Measurements from ENCODE around the gene NR1H2. TPM values are rescaled to one million over a fixed set of nuclear protein-coding genes. Genes with fewer than 3 reads are reported as not detected.

Gene NR1H2
- polyA plus RNA-seq, 1 experiment: 23.7 TPM

DNA sequence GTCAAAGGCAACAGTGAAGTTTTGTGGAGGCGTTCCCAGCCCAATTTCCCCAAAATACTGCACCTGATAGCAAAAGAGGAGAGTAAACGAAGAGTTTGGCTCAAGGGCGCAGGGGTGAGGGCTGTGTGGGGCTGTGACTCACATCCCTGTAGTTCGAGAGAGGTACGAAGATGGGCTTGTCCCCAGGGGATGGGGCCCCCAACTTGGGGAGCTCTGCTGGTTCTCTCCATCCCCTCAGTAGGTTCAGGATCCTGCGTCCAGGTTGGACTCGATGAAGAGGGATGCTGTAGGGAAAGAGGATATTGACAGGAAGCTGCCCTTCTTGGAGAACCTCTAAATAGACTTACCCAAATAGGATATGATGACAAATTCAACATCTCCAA is 14.2 kb upstream of the NR1H2 start:
- Histone ChIP-seq H3K4me3 (ENCODE audit: low read depth, low read length) (no peak overlapping the region), H3K27ac (ENCODE audit: low read depth, low read length) (no peak overlapping the region), H3K27me3 (ENCODE audit: control insufficient read depth, insufficient read depth, low read length) (no peaks in the 10 kb centered on the region), H3K9me3 (ENCODE audit: control insufficient read depth, insufficient read depth, low read length) (peaks cover 9% of the 10 kb centered on the region)
- ChIA-PET POLR2A (no interaction called here), CTCF (interaction anchor here (0.9 to 1.4 kb wide), 3 partner anchors 53 to 195 kb away, joined by 3 to 4 read pairs (median 3); no protein-coding TSS in a partner anchor)
- DNase-seq (ENCODE audit: low read depth, low spot score): no peak
- TF ChIP-seq, protein P1, sequence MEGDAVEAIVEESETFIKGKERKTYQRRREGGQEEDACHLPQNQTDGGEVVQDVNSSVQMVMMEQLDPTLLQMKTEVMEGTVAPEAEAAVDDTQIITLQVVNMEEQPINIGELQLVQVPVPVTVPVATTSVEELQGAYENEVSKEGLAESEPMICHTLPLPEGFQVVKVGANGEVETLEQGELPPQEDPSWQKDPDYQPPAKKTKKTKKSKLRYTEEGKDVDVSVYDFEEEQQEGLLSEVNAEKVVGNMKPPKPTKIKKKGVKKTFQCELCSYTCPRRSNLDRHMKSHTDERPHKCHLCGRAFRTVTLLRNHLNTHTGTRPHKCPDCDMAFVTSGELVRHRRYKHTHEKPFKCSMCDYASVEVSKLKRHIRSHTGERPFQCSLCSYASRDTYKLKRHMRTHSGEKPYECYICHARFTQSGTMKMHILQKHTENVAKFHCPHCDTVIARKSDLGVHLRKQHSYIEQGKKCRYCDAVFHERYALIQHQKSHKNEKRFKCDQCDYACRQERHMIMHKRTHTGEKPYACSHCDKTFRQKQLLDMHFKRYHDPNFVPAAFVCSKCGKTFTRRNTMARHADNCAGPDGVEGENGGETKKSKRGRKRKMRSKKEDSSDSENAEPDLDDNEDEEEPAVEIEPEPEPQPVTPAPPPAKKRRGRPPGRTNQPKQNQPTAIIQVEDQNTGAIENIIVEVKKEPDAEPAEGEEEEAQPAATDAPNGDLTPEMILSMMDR (IDR thresholded peaks at IDR 0.05; ENCODE audit: low read depth, low read length): no peak

DNA sequence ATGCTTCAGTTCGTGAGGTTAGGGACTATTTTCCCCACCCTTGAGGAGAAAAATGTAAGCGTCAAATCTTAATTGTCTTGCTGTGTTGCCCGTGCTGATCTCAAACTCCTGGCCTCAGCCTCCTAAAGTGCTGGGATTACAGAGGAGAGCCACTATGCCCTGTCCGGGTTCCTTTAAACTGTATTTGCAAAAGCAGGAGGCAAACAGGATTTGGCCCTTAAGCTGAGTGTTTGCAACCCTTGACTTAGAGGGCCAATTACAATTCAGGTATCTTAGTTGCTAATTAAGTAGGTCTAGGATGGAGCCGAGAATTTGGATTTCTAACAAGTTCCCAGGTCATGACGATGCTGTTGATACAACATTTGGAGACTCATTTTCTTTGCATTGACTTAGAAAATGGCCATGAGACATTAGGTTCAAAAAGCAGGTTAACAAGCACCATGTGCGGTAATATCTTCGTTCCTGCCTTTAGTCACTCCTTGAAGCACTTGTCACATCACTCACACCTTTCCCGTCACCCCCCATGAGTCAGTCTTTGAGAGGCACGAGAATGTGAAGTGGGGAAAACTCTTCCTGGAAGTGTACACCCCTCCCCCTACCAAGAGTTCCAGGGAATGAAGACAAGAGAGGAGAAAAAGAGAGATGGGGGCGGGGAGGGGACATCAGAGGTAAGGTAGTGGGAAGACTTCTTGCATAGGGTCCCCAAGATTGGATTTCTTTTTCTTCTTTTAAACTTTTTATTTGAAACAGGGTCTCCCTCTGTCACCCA is 13.4 kb upstream of the NR1H2 start:
- H3K9me3 ChIP-seq (ENCODE audit: control insufficient read depth, insufficient read depth, low read length): peaks cover 3% of the 10 kb centered on the region
- H3K27ac ChIP-seq (ENCODE audit: low read depth, low read length): no peak overlapping the region
- no peaks in the 10 kb centered on the region for H3K27me3 ChIP-seq (ENCODE audit: control insufficient read depth, insufficient read depth, low read length)
- no peak for DNase-seq (ENCODE audit: low read depth, low spot score)
- ChIA-PET POLR2A (no interaction called here), CTCF (interaction anchor here (0.6 to 1.4 kb wide), 3 partner anchors 117 to 362 kb away, joined by 3 to 4 read pairs (median 3); no protein-coding TSS in a partner anchor)
- H3K4me3 ChIP-seq (ENCODE audit: low read depth, low read length): no peak overlapping the region
- TF ChIP-seq, protein P1 (IDR thresholded peaks at IDR 0.05; ENCODE audit: low read depth, low read length): no peak

DNA sequence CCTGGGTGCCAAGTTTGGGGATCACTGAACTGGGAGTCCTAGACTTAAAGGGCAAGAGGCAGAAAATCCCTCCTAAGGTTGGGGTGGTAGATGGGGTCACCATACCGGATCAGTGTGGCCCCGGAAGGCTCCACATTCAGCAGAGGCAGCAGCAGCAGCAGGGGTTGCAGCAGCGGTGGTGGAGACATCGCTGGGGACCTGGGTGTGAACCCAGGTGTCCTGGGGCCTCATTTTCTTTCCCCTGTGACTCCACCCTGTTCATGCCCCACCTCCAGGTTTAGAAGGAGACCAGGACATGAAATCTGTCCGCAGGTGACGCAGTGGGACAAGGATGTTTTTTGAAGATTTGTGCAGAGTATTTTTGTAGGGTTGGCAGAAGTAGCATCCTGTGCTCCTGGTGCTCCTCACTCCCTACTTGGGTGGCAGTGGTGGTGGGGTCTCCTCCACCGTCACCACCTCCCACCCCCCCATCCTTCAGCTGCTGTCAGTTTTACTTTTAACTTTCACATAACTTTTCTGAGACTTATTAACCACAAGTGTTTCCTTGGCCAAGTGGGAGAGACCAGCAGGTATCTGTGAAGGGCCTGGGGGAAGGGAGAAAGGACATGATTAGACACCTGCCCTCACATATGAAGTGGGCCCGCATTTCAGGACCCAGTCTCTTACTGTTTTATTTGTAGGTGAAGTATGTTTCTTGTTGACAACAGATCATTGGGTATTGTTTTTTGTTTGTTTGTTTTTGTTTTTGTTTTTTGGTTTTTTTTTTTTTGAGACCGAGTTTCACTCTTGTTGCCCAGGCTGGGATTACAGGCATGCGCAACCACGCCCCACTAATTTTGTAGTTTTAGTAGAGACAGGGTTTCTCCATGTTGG is 10.6 kb upstream of the NR1H2 start, which contains the start of gene NAPSA:
TSS of gene NAPSA (minus strand) at position 206 of the 873 bp plus-strand sequence. CDS start at position 188, 18 bp downstream.
- no peak for DNase-seq (ENCODE audit: low read depth, low spot score)
- Histone ChIP-seq H3K27ac (ENCODE audit: low read depth, low read length) (no peak within 1 kb of the TSS), H3K4me3 (ENCODE audit: low read depth, low read length) (no peak within 1 kb of the TSS), H3K9me3 (ENCODE audit: control insufficient read depth, insufficient read depth, low read length) (no peaks in the 10 kb centered on the region), H3K27me3 (ENCODE audit: control insufficient read depth, insufficient read depth, low read length) (no peaks in the 10 kb centered on the region)
- ChIA-PET CTCF (interaction anchor here (0.6 to 1.0 kb wide), 2 partner anchors 8 to 23 kb away, joined by 3 read pairs; no protein-coding TSS in a partner anchor), POLR2A (no interaction called here)
- TF ChIP-seq, protein P1 (IDR thresholded peaks at IDR 0.05; ENCODE audit: low read depth, low read length): no peak

DNA sequence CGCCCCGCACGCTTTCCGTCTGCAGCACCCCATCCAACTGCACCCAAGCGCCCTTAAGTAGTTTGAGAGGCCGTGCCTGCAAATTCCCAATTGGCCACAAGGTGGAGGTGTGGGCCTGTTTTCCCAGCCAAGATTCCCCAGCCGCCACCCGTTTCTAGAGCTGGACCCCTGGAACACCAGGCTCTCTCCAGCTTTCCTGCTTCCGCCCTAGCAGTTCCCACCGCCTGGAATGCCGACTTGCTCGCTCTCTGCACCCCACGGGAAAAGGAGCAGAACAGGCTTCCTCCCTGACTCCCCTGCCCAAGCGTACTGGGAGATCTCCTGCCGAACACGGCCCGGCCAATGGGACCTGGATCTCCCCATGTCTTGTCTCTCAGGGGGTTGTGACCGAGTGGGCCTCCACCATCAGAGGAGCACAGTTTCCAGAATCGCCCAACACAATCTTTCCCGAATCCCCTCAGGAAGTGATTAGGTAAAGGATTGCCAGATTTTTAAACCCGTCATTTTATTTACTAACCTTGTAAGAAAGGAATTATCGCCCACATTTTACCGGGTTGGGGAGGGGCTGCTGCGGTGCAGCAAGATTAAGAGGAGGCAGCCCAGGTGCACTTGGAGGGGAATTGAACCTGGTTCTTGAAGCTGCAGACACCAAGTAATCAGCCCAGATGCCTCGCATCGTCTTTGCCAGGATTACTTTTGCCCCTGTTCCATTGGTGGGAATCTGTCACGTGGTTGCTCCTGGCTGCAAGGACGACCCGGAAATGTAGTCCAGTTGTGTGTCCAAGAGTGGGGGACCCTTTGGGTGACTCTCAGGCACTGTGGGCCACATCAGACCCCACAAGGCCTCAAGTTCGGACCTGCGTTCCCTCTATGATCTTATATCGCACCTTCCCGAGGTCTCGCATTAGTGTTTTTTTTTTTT is 7.3 kb upstream of the NR1H2 start:
- POLR2A ChIA-PET: interaction anchor here (0.6 kb wide), 2 partner anchors 142 to 208 kb away, joined by 3 to 5 read pairs; partner anchors contain the start of gene JOSD2
- peak overlapping the region; percentile 39 for H3K27ac ChIP-seq (ENCODE audit: low read depth, low read length)

More for the DNA sequence above, 7.3 kb upstream of the NR1H2 start:
- DNase-seq (ENCODE audit: low read depth, low spot score): peak; percentile 65
- TF ChIP-seq, protein P1 (IDR thresholded peaks at IDR 0.05; ENCODE audit: low read depth, low read length): peak; percentile 81
- no peaks in the 10 kb centered on the region for H3K9me3 ChIP-seq (ENCODE audit: control insufficient read depth, insufficient read depth, low read length)
- H3K4me3 ChIP-seq (ENCODE audit: low read depth, low read length): peak overlapping the region; percentile 79
- CTCF ChIA-PET: interaction anchor here (0.5 to 3.0 kb wide), 23 partner anchors 11 to 719 kb away, joined by 3 to 18 read pairs (median 4); partner anchors contain the start of genes JOSD2, KCNC3 and POLD1
- H3K27me3 ChIP-seq (ENCODE audit: control insufficient read depth, insufficient read depth, low read length): no peaks in the 10 kb centered on the region
